A549 (cell line): ENCODE data around the gene FUZ. TPM values are rescaled to one million over a fixed set of nuclear protein-coding genes. Genes with fewer than 3 reads are reported as not detected.

Experiments used
- ATAC-seq, 2 experiments: fragments of 200-7000 bp in 1 of 2; fragments of >200 bp in 1 of 2; cut with Nextera tagmentation in 1 of 2; cut with Tn5 transposase in 1 of 2; 3 replicates each; pipeline versions ENCODE4 v1.8.0 to v1.9.1; 2018 to 2020; ENCODE audit warnings: mild to moderate bottlenecking in 1 of 2, moderate library complexity in 1 of 2
- CTCF ChIA-PET: fragments of 300-600 bp; sonication (Branson Sonifier 250); formaldehyde crosslinking; extraction: SDS; loops from one replicate; lab custom pipeline; 2021; ENCODE audit warnings: antibody characterized with exemption, inconsistent platforms; lab: Yijun Ruan, JAX
- POLR2A ChIA-PET: fragments of 350-600 bp; formaldehyde crosslinking; extraction: SDS; loops from one replicate; lab custom pipeline; 2021; ENCODE audit warnings: antibody characterized with exemption, inconsistent platforms; lab: Yijun Ruan, JAX
- DNase-seq, 2 experiments: peaks; one replicate each; pipeline versions ENCODE4 v3.0.0 to v3.0.0-alpha.2; 2011 to 2016; ENCODE audit warnings: low read depth in 1 of 2, low spot score in 1 of 2
- FAIRE-seq: peaks from 2 replicates; lab custom pipeline; 2011; peaks lifted over from hg19 to GRCh38; lab: Jason Lieb, UNC
- H3K27ac ChIP-seq, 2 experiments: fragments of >200 bp; sonication (Bioruptor Twin); formaldehyde crosslinking; 3 replicates each; pipeline ENCODE4 v1.5.1; 2016 to 2017
- H3K4me1 ChIP-seq: fragments of >200 bp; sonication (Bioruptor Twin); formaldehyde crosslinking; 3 replicates; pipeline ENCODE4 v1.6.1; 2016
- H3K4me2 ChIP-seq: fragments of >200 bp; sonication (Bioruptor Twin); formaldehyde crosslinking; 3 replicates; pipeline ENCODE4 v1.6.1; 2016
- H3K4me3 ChIP-seq: fragments of >200 bp; sonication (Bioruptor Twin); formaldehyde crosslinking; 3 replicates; pipeline ENCODE4 v1.5.1; 2016
- H3K9me3 ChIP-seq: fragments of >200 bp; sonication (Bioruptor Twin); formaldehyde crosslinking; 3 replicates; pipeline ENCODE4 v1.6.1; 2016
- ATOH8 ChIP-seq: fragments of 250-450 bp; sonication (Bioruptor Pico); IDR thresholded peaks from 2 replicates; pipeline ENCODE4 v1.5.0; 2020; ENCODE audit warnings: low read depth, mild to moderate bottlenecking, moderate library complexity
- CBX2 ChIP-seq: fragments of 200-600 bp; sonication (generic); IDR thresholded peaks from 2 replicates; pipeline ENCODE4 v1.6.1; 2016; ENCODE audit warnings: low read depth, mild to moderate bottlenecking, borderline replicate concordance
- CHD2 ChIP-seq: fragments of 150-350 bp; IDR thresholded peaks from 2 replicates; pipeline ENCODE4 v1.6.1; 2014; ENCODE audit warnings: low read length; ENCODE audit not compliant: partially characterized antibody
- ELK1 ChIP-seq: fragments of 150-350 bp; IDR thresholded peaks from 2 replicates; pipeline ENCODE4 v1.6.1; 2014; ENCODE audit warnings: low read depth, mild to moderate bottlenecking, low read length
- HMGXB4 ChIP-seq: fragments of 250-450 bp; sonication (Bioruptor Pico); IDR thresholded peaks from 2 replicates; pipeline ENCODE4 v1.5.0; 2021; ENCODE audit warnings: mild to moderate bottlenecking, moderate library complexity, borderline replicate concordance
- HOXA7 ChIP-seq: fragments of 250-450 bp; sonication (Bioruptor Pico); IDR thresholded peaks from 2 replicates; pipeline ENCODE4 v1.5.0; 2020; ENCODE audit warnings: mild to moderate bottlenecking, moderate library complexity
- NPAS2 ChIP-seq: fragments of 250-450 bp; sonication (Bioruptor Pico); IDR thresholded peaks from 2 replicates; pipeline ENCODE4 v1.8.0; 2022; ENCODE audit warnings: mild to moderate bottlenecking, moderate library complexity, borderline replicate concordance
- PBX3 ChIP-seq: IDR thresholded peaks from 2 replicates; pipeline ENCODE4 v1.6.1; 2012
- PHF8 ChIP-seq: fragments of 200-600 bp; sonication (generic); IDR thresholded peaks from 2 replicates; pipeline ENCODE4 v1.6.1; 2016; ENCODE audit warnings: low read depth, mild to moderate bottlenecking, antibody characterized with exemption, moderate library complexity, borderline replicate concordance
- POLR2AphosphoS2 ChIP-seq: conservative IDR thresholded peaks from 2 replicates; pipeline ENCODE4 v1.6.1; 2012; ENCODE audit warnings: low read length, improper control_type of control experiment, inconsistent platforms
- ZNF302 ChIP-seq: fragments of 250-450 bp; sonication (Bioruptor Pico); IDR thresholded peaks from 2 replicates; pipeline ENCODE4 v1.9.0; 2021; ENCODE audit warnings: inconsistent platforms, mild to moderate bottlenecking, moderate library complexity
- WGBS: methylation state at CpG from one replicate; pipeline ENCODE4 v1.1.6; 2017; ENCODE audit errors: missing lambda C conversion rate; 5-methylcytosine and 5-hydroxymethylcytosine counted together
- polyA plus RNA-seq, 4 experiments: library from polyadenylated mRNA; depleted of rRNA in 3 of 4; stranded (reverse); fragments of >200 nt; fragmentation: RNase III in 1 of 4; extraction: RNeasy Plus Mini Kit Qiagen cat#74134 plus additional on column Dnase treatment in 1 of 4; gene quantifications; 2 replicates in 3 of 4; 3 replicates in 1 of 4; pipeline ENCODE4 v1.2.3, GENCODE V29; 2011 to 2017

The FUZ gene
- polyA plus RNA-seq, 2 of the 4 experiments (the other 2 are of a cell fraction): 12.5 to 21.7 TPM

GRCh38 chr19:49809160-49809940 is 3.7 kb downstream of the FUZ start (continued):
- TF ChIP-seq PHF8 (no peak), ATOH8 (no peak)

GRCh38 chr19:49808711-49809159 is 4.4 kb downstream of the FUZ start:
- TF ChIP-seq HMGXB4 (CRISPR knock-in tag) (no peak), PBX3 (0 out of 2 replicates have a peak, but pooled peaks have one; percentile 31)
- TF ChIP-seq, all 56 proteins: peak for 1
- H3K4me2 ChIP-seq: peak overlapping the region; percentile 92
- peak overlapping the region; percentile 58 to 72 for H3K27ac ChIP-seq
- POLR2A ChIA-PET: no interaction called here
- DNase-seq (peak; percentile 87 to 88), ATAC-seq (peak; percentile 35 to 46), FAIRE-seq (no peak)
- 30% methylated on average over 22 of the region's 31 CpGs for WGBS
- peak overlapping the region; percentile 62 for H3K4me3 ChIP-seq
- H3K9me3 ChIP-seq: no peaks in the 10 kb centered on the region
- CTCF ChIA-PET: interaction anchor here (1.0 to 1.2 kb wide), 2 partner anchors 36 to 128 kb away, joined by 3 read pairs; no protein-coding TSS in a partner anchor
- peaks cover 16% of the 10 kb centered on the region for H3K4me1 ChIP-seq

GRCh38 chr19:49807904-49808675 is 5.0 kb downstream of the FUZ start:
- FAIRE-seq (no peak), ATAC-seq (peak in 1 of 2 experiments; percentile 6; a peak in 1 of 6 replicates), DNase-seq (no peak)
- POLR2A ChIA-PET: no interaction called here
- Histone ChIP-seq H3K9me3 (no peaks in the 10 kb centered on the region), H3K4me3 (peak overlapping the region; percentile 62; the same call in 1 of the 3 replicates), H3K27ac (peak overlapping the region in 1 of 2 experiments; percentile 72; a peak in 1 of 6 replicates), H3K4me1 (peaks cover 15% of the 10 kb centered on the region), H3K4me2 (peak overlapping the region; percentile 92)
- WGBS: 90% methylated on average over 20 of the region's 20 CpGs
- no peak for TF ChIP-seq NPAS2 (CRISPR knock-in tag)
- no peak for TF ChIP-seq HOXA7 (CRISPR knock-in tag)
- no peak for TF ChIP-seq CHD2
- TF ChIP-seq ELK1: no peak
- no peak for TF ChIP-seq CBX2
- peak; percentile 32; the same call in 1 of the 2 replicates for TF ChIP-seq POLR2AphosphoS2
- TF ChIP-seq ZNF302: no peak
- CTCF ChIA-PET: interaction anchor here (0.8 to 1.1 kb wide), 4 partner anchors 90 to 261 kb away, joined by 3 to 4 read pairs (median 4); no protein-coding TSS in a partner anchor
